Liver (tissue), 3 donors: ENCODE results near the gene SLIT3.

Experiments used
- EGR1 ChIP-seq, 2 donors: IDR thresholded peaks; 2 replicates each; pipeline ENCODE4 v1.6.1; 2016 to 2018; ENCODE audit warnings: antibody characterized with exemption in 2 of 2, low read depth in 2 of 2
- FOXA1 ChIP-seq: IDR thresholded peaks from 2 replicates; pipeline ENCODE4 v1.6.1; 2016; ENCODE audit warnings: antibody characterized with exemption
- GABPA ChIP-seq, 2 donors: IDR thresholded peaks in 1 of 2; conservative IDR thresholded peaks in 1 of 2; 2 replicates each; pipeline ENCODE4 v1.6.1; 2016; ENCODE audit warnings: antibody characterized with exemption in 2 of 2, mild to moderate bottlenecking in 1 of 2, moderate library complexity in 1 of 2
- HNF4G ChIP-seq: IDR thresholded peaks from 2 replicates; pipeline ENCODE4 v1.6.1; 2016; ENCODE audit warnings: antibody characterized with exemption
- JUND ChIP-seq, 2 donors: IDR thresholded peaks; 2 replicates each; pipeline ENCODE4 v1.6.1; 2016; ENCODE audit warnings: antibody characterized with exemption in 2 of 2
- RXRA ChIP-seq, 2 donors: IDR thresholded peaks; 2 replicates each; pipeline ENCODE4 v1.6.1; 2017 to 2018; ENCODE audit warnings: antibody characterized with exemption in 2 of 2, mild to moderate bottlenecking in 1 of 2
- TAF1 ChIP-seq: conservative IDR thresholded peaks from 2 replicates; pipeline ENCODE4 v1.6.1; 2016; ENCODE audit warnings: antibody characterized with exemption, mild to moderate bottlenecking
- YY1 ChIP-seq: IDR thresholded peaks from 2 replicates; pipeline ENCODE4 v1.6.1; 2016; ENCODE audit warnings: antibody characterized with exemption, mild to moderate bottlenecking
- TF ChIP-seq, protein P1 (sequence below): IDR thresholded peaks from 2 replicates; pipeline ENCODE4 v1.6.1; 2016; ENCODE audit warnings: antibody characterized with exemption, mild to moderate bottlenecking
- TF ChIP-seq, protein P2 (sequence below): fragments of 150-350 bp; IDR thresholded peaks from 2 replicates; pipeline ENCODE4 v1.5.1; 2017; ENCODE audit warnings: improper control_type of control experiment, low read depth, low read length; ENCODE audit not compliant: missing input control
- TF ChIP-seq, protein P3 (sequence below): IDR thresholded peaks from 2 replicates; pipeline ENCODE4 v1.6.1; 2016; ENCODE audit warnings: antibody characterized with exemption
- donor health status: healthy.
- donor health status: healthy.

DNA sequence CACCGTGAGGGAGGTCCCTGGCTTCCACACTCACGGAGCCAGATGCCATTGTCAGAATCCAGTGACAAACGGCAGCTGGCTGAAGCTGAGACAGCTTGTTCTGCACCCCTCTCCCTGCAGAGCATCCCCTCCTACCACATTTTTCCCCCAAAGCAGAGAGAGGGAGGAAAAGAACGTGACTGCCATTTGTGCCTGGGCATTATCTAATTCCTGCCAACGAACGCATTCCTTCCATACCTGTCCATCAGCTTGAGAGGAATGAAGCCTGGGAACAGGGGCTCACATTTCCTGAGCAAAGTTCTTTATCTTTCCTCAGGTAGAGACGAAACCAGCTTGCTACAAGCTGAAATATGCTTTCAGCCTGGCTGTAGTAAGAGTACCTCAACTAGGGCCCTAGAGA lies 175.4 kb downstream of the SLIT3 start:
- TF ChIP-seq, protein P1, sequence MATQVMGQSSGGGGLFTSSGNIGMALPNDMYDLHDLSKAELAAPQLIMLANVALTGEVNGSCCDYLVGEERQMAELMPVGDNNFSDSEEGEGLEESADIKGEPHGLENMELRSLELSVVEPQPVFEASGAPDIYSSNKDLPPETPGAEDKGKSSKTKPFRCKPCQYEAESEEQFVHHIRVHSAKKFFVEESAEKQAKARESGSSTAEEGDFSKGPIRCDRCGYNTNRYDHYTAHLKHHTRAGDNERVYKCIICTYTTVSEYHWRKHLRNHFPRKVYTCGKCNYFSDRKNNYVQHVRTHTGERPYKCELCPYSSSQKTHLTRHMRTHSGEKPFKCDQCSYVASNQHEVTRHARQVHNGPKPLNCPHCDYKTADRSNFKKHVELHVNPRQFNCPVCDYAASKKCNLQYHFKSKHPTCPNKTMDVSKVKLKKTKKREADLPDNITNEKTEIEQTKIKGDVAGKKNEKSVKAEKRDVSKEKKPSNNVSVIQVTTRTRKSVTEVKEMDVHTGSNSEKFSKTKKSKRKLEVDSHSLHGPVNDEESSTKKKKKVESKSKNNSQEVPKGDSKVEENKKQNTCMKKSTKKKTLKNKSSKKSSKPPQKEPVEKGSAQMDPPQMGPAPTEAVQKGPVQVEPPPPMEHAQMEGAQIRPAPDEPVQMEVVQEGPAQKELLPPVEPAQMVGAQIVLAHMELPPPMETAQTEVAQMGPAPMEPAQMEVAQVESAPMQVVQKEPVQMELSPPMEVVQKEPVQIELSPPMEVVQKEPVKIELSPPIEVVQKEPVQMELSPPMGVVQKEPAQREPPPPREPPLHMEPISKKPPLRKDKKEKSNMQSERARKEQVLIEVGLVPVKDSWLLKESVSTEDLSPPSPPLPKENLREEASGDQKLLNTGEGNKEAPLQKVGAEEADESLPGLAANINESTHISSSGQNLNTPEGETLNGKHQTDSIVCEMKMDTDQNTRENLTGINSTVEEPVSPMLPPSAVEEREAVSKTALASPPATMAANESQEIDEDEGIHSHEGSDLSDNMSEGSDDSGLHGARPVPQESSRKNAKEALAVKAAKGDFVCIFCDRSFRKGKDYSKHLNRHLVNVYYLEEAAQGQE = no peak
- no peak for TF ChIP-seq FOXA1
- TF ChIP-seq, protein P2, sequence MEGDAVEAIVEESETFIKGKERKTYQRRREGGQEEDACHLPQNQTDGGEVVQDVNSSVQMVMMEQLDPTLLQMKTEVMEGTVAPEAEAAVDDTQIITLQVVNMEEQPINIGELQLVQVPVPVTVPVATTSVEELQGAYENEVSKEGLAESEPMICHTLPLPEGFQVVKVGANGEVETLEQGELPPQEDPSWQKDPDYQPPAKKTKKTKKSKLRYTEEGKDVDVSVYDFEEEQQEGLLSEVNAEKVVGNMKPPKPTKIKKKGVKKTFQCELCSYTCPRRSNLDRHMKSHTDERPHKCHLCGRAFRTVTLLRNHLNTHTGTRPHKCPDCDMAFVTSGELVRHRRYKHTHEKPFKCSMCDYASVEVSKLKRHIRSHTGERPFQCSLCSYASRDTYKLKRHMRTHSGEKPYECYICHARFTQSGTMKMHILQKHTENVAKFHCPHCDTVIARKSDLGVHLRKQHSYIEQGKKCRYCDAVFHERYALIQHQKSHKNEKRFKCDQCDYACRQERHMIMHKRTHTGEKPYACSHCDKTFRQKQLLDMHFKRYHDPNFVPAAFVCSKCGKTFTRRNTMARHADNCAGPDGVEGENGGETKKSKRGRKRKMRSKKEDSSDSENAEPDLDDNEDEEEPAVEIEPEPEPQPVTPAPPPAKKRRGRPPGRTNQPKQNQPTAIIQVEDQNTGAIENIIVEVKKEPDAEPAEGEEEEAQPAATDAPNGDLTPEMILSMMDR = no peak
- TF ChIP-seq, protein P3, sequence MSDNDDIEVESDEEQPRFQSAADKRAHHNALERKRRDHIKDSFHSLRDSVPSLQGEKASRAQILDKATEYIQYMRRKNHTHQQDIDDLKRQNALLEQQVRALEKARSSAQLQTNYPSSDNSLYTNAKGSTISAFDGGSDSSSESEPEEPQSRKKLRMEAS = no peak
- no peak for TF ChIP-seq EGR1 (IDR thresholded peaks at IDR 0.05; ENCODE audit: low read depth in 2 of 2)
- no peak for TF ChIP-seq JUND (IDR thresholded peaks at IDR 0.05)
- no peak for TF ChIP-seq TAF1
- no peak for TF ChIP-seq GABPA (IDR thresholded peaks at IDR 0.05 in 1 of 2, conservative IDR thresholded peaks at IDR 0.05 in 1 of 2)
- TF ChIP-seq RXRA (IDR thresholded peaks at IDR 0.05) = no peak
- no peak for TF ChIP-seq YY1
- no peak for TF ChIP-seq HNF4G
